Adrenal gland (tissue), 5 donors: ENCODE data around the gene KDM4B.
"Not testable (repeated sequence)": the region's sequence is repeated elsewhere in the genome, so short reads cannot be mapped to it uniquely, and the experiment has no call there.

Source experiments
- POLR2A ChIP-seq, 2 donors: fragments of 450-650 bp; IDR thresholded peaks; one replicate each; pipeline ENCODE4 v1.6.1; 2017; ENCODE audit warnings: antibody characterized with exemption in 2 of 2, mild to moderate bottlenecking in 2 of 2, moderate library complexity in 1 of 2
- TF ChIP-seq, protein P1 (sequence below), 6 experiments: fragments of 450-650 bp in 4 of 6; fragments of 200-600 bp in 2 of 6; sonication (generic) in 1 of 6; IDR thresholded peaks; 1 replicate in 5 of 6; 2 replicates in 1 of 6; pipeline versions ENCODE4 v1.5.1 to v1.8.0; 2016 to 2021; ENCODE audit warnings: antibody characterized with exemption in 6 of 6, mild to moderate bottlenecking in 2 of 6, moderate library complexity in 1 of 6
- donor health status: DM: no; HTN: no; CAD: no.

DNA sequence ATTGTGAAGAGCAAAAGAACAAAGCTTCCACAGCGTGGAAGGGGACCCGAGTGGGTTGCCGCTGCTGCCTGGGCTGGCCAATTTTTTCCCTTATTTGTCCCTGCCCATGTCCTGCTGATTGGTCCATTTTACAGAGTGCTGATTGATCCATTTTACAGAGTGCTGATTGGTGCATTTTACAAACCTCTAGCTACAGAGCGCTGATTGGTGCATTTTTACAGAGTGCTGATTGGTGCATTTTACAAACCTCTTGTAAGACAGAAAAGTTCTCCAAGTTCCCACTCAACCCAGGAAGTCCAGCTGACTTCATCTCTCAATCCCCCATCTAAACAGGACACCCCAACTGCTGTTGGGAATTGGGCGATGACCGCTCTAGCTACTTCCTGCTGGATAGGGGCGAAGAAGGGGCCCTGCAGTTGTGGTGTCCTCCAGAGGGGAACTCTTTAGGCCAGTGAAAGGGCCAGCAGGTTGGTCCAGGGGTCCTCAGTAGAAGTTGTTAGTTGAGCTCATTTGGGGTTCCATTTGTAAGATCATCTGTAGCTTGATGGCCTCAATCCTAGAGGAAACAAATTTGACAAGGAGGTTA lies 189.7 kb downstream of the KDM4B start:
- TF ChIP-seq, protein P1, sequence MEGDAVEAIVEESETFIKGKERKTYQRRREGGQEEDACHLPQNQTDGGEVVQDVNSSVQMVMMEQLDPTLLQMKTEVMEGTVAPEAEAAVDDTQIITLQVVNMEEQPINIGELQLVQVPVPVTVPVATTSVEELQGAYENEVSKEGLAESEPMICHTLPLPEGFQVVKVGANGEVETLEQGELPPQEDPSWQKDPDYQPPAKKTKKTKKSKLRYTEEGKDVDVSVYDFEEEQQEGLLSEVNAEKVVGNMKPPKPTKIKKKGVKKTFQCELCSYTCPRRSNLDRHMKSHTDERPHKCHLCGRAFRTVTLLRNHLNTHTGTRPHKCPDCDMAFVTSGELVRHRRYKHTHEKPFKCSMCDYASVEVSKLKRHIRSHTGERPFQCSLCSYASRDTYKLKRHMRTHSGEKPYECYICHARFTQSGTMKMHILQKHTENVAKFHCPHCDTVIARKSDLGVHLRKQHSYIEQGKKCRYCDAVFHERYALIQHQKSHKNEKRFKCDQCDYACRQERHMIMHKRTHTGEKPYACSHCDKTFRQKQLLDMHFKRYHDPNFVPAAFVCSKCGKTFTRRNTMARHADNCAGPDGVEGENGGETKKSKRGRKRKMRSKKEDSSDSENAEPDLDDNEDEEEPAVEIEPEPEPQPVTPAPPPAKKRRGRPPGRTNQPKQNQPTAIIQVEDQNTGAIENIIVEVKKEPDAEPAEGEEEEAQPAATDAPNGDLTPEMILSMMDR (IDR thresholded peaks at IDR 0.05), result not testable (repeated sequence)
- not testable (repeated sequence) for TF ChIP-seq POLR2A (IDR thresholded peaks at IDR 0.05)
